GM20000 (cell line): ENCODE measurements around the gene PHAF1.

Experiments used
- DNase-seq: peaks from one replicate; pipeline ENCODE4 v3.0.0; 2012; ENCODE audit warnings: low spot score
- CTCF ChIP-seq: IDR thresholded peaks from 2 replicates; pipeline ENCODE4 v1.5.1; 2012; ENCODE audit warnings: mild to moderate bottlenecking, control low read depth; ENCODE audit errors: extremely low read depth, missing control alignments

Gene PHAF1

GRCh38 chr16:67170168-67170948, 60.6 kb downstream of the PHAF1 start, which contains the start of gene NOL3:
Gene NOL3, plus strand, starts transcription at chr16:67170538.
- no peak for TF ChIP-seq CTCF

GRCh38 chr16:67170949-67171649, 61.4 kb downstream of the PHAF1 start:
- TF ChIP-seq CTCF, result no peak
- no peak for DNase-seq

More at GRCh38 chr16:67170168-67170948, 60.6 kb downstream of the PHAF1 start, which contains the start of gene NOL3:
- DNase-seq, result peak; percentile 88

GRCh38 chr16:67173323-67173722, 63.6 kb downstream of the PHAF1 start:
- no peak for TF ChIP-seq CTCF
- no peak for DNase-seq

- DNase-seq, result peak; percentile 80
- TF ChIP-seq CTCF, result no peak
Observed at GRCh38 chr16:67173808-67174705, 64.3 kb downstream of the PHAF1 start.

GRCh38 chr16:67174706-67175231, 65.0 kb downstream of the PHAF1 start:
- no peak for DNase-seq
- no peak for TF ChIP-seq CTCF

- DNase-seq, result no peak
Observed at GRCh38 chr16:67176662-67177061, 66.9 kb downstream of the PHAF1 start.

More at GRCh38 chr16:67176662-67177061, 66.9 kb downstream of the PHAF1 start:
- TF ChIP-seq CTCF, result no peak
